H54 (cell line): Measurements from ENCODE around the gene RGL3.
"Not testable (repeated sequence)": the region's sequence is repeated elsewhere in the genome, so short reads cannot be mapped to it uniquely, and the experiment has no call there.

Source experiments
- DNase-seq: peaks from one replicate; pipeline ENCODE4 v3.0.0; 2011; ENCODE audit warnings: low spot score, mixed read lengths; ENCODE audit not compliant: insufficient read length
- FAIRE-seq: peaks from 3 replicates; lab custom pipeline; 2011; peaks lifted over from hg19 to GRCh38; lab: Jason Lieb, UNC
- POLR2A ChIP-seq: IDR thresholded peaks from 2 replicates; pipeline ENCODE4 v1.6.1; 2011; ENCODE audit warnings: low read depth, mild to moderate bottlenecking, low read length

Gene RGL3

DNA sequence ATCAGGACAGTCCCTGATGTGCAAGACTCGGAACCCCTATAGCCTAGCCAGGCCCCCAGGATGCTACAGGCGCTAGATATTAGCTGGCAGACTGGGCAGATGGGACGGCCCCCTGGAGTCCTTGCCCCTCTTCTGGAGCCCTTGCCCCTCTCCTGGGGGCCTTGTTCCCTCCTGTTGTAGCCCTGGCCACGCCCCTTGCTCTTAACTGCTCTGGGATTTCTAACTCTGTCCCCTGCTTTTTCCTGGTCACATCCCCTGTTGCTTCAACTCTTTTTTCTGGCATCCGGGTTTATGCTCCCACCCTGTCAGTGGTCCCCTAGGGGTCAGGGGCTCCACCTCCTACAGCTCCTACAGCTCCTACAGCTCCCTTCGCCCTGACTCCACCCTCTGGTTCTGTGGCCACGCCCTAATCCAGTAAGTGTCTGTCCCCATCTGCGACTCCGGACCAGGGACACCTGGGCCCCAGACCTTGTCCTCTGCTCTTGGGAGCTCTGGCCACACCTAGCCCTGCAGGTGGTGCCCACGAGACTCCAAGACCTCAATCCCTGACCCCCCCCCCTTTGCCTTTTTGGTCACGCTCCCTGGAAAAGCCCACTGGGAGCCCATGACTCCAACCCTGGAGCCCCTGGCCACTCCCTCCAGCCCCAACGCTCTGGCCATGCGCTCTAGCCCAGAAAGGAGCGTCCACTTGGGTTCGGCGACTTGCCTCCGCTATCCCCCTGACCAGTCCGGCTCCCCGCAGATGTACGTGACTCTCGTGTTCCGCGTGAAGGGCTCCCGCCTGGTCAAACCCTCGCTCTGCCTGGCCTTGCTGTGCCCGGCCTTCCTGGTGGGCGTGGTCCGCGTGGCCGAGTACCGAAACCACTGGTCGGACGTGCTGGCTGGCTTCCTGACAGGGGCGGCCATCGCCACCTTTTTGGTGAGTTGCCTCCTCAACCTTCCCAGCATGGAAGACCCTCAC lies 57.1 kb downstream of the RGL3 start:
- no peak for TF ChIP-seq POLR2A
- DNase-seq: no peak
- FAIRE-seq: no peak

DNA sequence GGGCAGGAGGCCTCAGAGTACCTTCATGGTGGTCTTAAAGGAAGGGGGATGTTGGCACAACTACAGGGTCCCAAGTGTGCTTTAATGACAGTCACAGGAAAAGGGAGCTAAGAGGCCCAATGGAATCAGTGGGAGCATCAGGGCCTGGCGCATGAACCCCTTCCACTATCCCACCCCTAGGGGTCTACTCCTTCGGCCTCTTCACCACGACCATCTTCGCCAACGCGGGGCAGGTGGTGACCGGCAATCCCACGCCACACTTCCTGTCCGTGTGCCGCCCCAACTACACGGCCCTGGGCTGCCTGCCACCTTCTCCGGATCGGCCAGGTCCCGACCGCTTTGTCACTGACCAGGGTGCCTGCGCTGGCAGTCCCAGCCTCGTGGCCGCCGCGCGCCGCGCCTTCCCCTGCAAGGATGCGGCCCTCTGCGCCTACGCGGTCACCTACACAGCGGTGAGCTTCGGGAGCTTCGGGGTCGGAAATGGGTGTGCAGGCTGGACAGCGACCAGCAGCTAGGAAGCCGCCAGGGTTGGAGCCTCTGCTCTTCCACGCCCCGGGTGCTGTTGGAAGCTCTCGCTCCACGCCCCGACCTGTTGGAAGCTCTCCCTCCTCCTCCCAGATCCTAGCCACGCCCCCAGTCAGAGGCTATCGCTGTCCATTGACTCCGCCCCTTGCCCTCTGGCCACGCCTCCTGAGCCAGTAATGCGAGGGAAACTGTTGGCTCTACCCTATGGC lies 57.9 kb downstream of the RGL3 start:
- DNase-seq: no peak
- FAIRE-seq: no peak
- TF ChIP-seq POLR2A: no peak

DNA sequence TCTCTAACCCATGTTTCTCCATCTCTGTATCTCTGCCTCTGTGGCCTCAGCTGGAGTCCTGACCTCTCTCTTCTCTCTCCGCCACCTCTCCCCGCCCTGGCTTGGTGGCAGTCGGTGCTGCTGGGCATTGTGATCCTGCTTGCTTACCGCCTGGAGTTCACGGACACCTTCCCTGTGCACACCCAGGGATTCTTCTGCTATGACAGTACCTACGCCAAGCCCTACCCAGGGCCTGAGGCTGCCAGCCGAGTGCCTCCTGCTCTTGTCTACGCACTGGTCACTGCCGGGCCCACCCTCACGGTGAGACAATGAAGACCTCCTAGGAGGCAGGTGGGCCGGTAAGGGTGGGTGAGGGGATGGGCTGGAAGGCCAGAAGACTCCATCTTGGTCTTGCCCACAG lies 59.7 kb downstream of the RGL3 start:
- no peak for TF ChIP-seq POLR2A
- DNase-seq (no peak), FAIRE-seq (no peak)

DNA sequence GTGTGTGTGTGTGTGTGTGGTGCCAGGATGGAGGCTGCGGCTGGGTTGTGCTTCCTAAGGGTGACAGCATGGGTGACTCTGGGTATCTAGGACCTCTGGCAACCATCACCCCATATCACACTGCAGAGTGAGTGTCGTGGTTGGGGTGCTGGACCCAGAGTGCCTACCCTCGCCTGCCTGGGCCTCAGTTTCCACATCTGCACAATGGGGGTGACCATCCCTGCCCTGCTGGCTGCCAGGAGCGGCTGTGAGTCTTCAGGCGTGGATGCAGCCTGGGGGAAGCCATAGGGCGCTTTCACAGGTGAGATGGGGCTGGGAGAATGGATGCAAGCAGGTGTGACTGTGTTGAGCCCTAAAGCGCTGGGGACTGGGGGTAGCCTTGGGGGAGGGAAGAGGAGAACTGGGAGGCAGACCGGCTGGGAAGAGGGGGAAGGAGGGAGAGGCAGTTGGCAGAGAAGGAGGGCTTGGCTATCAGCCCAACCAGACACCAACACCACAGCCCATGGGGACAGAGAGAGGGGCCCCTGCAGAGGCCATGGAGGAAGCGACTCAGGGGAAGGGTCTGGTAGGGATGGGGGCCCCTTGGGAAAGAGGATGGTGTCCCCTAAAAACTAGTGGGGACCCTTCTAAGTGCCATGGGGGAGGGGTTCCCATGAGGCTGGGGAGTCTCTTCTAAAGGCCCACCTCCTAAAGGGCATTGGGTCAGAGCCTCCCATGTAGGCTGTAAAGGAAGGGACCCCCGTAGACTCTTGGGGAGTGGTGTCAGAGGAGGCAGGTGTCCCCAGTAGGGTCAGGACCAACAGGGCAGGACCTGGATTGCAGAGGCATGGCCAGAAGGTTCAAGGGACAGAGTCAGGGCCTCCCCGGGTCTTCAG lies 62.2 kb downstream of the RGL3 start:
- TF ChIP-seq POLR2A: no peak
- DNase-seq (no peak), FAIRE-seq (no peak)

DNA sequence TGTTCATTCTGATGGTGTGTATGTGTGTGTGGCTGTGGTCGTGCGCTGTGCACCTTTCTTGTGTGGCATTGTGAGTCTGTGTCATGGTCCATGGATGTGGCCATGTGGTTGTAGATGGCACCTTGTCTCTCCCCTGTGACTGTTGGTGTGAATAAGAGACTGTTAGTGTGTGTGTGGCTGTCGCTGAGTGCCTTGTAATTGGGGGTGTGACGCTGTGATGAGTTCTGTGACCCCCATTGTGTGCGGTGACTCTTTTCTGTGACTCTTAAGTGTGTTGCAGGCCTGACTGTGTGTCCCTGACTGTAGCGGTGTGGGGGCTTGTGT lies 63.1 kb downstream of the RGL3 start:
- FAIRE-seq (no peak), DNase-seq (no peak)
- no peak for TF ChIP-seq POLR2A

DNA sequence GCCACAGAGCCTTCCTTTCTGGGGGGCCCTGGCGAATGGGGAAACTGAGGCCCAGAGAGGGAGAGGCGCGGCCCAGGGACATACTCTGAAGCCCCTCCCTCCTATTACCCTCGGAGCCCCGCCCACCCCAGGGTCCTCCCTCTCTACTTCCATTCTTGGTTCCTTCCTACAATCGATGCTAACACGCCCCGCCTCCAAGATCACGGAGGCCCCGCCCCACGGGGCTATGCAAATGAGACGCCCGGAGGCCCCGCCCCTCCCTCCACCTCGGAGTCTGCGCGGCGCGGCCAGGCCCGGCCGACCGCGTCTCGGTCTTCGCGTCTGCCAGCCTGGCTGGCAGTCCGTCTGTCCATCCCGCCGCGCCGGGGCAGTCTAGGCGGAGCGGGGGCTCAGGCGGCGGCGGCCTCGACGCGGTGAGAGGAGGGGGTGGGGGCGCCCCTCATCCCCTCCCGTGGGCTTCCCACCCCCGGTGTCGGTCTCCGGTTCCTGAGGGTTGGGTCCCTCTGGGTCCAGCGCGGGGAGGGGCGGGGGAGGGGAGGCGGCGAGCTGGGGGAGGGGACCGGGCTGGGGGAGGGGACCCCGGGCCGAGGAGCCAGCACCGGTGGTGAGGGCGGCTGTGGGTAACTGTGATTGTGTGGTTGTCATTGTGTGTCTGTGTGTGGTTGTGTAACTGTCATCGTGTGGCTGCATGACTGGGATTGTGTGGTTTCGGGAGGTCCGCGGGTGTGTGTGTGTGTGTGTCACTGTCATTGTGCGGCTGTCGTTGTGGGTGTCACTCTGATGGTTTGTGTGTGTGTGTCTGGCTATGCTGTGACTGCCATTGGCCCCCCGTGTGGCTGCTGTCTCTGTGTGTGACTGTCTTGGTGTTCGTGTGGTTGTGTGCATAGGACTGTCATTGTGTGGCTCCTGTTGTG lies 63.7 kb downstream of the RGL3 start, which contains the start of gene PLPPR2:
PLPPR2 (plus strand) TSS at position 273 of the 914 bp plus-strand sequence. CDS start 2,242 bp downstream, outside the sequence.
- peak; percentile 89 for TF ChIP-seq POLR2A
- FAIRE-seq (no peak), DNase-seq (peak; percentile 81)

DNA sequence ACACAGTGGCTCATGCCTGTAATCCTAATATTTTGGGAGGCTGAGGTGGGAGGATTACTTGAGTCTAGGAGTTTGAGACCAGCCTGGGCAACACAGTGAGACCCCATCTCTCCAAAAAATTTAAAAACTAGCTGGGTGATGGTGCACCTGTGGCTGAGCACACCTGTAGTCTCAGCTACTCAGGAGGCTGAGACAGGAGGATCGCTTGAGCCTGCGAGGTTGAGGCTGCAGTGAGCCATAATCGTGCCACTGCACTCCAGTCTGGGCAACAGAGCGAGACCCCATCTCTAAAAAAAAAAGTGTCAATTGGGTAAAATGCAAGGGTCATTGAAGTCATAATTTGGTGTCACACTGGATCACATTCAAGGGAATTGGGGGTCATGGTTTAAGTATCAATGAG lies 65.0 kb downstream of the RGL3 start:
- not testable (repeated sequence) for FAIRE-seq, DNase-seq

DNA sequence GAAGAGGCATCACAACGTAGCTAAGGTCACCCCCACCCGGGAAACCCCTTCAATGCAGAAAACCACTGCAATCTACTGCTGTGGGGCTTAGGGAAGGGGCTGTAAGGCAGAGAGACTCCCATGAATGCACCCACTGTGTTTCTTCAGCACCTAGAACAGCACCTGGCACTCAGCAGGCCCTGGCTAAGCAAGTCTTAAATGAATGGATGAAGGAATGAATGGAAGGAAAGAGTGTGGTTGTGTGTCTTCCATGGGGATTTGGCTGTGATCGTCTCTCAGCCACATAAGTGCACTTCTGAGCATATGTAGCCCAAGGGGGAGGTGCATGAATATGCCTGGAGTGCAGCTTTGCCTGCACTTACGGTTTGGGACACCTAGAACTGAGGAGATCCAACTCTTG lies 69.9 kb downstream of the RGL3 start:
- FAIRE-seq: no peak
- no peak for DNase-seq
- TF ChIP-seq POLR2A: no peak

DNA sequence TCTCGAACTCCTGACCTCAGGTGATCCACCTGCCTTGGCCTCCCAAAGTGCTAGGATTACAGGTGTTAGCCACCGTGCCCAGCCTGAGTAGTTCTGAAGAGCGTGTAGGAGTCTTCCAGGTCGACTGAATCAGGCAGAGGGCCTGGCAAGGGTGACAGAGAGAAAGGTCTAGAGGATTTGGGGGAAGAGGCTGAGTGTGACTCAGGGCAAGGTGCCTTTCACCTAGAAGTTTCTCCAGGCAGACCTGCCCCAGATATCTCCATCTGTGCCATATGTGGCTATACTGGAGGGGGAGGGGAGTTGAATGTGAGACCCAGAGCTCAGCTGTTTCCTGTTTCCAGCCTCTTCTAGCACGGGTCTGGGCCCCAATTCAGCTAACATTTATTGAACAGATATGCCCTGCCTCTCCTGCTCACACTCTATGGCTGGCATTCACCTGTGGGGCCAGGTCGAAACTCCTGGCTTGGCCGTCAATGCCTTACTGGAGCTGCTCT lies 71.5 kb downstream of the RGL3 start:
- no peak for TF ChIP-seq POLR2A
- DNase-seq (no peak), FAIRE-seq (no peak)

DNA sequence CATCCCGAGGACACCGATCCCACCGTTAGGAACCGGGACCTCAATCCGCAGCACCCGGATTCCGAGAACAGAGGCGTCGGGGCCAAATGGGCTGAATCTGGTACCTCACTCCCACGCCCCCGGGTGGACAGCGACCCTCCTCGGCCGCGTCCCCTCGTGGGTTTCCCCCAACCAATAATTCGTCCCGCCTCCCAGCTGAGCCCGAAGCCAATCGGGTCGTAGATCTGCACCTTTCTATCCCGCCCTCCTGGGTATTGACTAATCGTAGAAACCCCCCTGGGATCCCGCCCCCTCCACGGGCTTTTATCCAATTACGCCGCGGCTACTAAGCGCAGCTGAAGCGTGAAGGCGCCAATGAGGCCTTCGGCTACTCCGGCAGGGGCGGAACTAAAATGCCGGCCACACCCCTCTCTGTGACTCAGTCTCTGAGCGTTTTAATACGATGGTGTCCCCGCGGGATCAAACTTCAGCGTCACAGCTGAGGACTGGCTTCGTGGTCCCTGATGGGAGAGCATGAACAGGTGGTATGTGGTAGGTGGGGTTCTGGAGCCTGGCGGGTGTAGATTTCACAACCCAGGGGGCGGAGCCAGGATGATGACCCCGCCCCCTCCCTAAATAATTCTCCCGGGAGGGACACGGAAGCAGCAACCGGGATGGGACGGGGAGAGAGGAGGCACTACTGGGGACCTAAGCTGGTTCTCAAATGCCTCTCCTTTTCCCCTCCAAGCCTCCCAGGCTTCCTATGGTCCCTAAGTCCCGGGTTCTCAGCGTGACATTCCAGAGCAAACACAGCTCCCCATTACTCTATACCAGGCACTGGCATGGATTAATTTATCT lies 72.8 kb downstream of the RGL3 start, which contains the start of the genes CCDC159 and TMEM205:
CCDC159 (plus strand) TSS at position 416 of the 837 bp plus-strand sequence; CDS start at position 504, 88 bp downstream.
TMEM205 (minus strand) TSS at position 165 of the 837 bp plus-strand sequence. CDS start 649 bp downstream, outside the sequence.
- peak; percentile 51 for TF ChIP-seq POLR2A
- peak; percentile 94 for DNase-seq
- peak; percentile 75 for FAIRE-seq

DNA sequence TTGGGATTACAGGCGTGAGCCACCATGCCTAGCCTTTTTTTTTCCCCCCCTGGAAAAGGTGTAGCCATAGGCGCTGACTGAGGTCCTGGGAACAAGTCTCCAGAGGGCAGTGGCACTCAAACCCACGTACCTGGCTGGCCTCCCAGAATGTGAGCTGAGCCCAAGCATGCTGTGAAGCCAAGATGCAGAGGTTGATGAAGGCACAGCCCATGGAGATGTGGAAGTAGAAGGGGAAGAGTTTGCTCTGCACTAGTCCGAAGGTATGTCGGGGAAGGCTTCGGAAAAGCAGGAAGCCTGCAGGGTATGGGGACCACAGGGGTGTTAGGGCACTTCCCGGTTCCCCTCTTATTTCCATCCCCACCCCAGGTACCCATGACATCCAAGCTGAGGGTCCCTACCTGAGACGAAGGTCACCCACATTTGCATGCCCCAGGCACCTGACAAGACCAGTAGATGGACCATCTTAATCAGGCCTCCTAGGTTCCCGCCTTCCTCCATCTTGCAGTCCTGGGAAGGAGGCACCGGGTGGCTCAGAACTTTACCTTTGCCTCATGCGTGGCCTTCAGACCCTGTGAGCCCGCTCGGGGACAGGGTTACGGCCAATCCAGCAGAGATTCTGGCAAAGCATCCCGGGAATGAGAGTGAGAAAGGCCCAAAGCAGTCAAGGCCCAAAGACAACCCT lies 73.9 kb downstream of the RGL3 start:
- no peak for TF ChIP-seq POLR2A
- FAIRE-seq: no peak
- no peak for DNase-seq
